Measurements from ENCODE around the gene TMEM117. TPM values are rescaled to one million over a fixed set of nuclear protein-coding genes. Genes with fewer than 3 reads are reported as not detected.

The TMEM117 gene
- total RNA-seq, 2 donors from 2014 or later: 1.5 to 2.8 TPM

- Mint-ChIP-seq H3K27ac (no peak overlapping the region), H3K36me3 (peaks cover 0 to 10% of the 10 kb centered on the region in 2 donors), H3K9me3 (peaks cover 0 to 4% of the 10 kb centered on the region in 2 donors)
- ATAC-seq (no peak), DNase-seq (ENCODE audit: low spot score in 2 of 2) (no peak)
These were observed 569.4 kb downstream of the TMEM117 start for GRCh38 chr12:44405297-44405696.

GRCh38 chr12:44422559-44422958 is 586.7 kb downstream of the TMEM117 start:
- no peak for DNase-seq (ENCODE audit: low spot score in 2 of 2)
- H3K36me3 Mint-ChIP-seq: no peaks in the 10 kb centered on the region
- H3K27ac Mint-ChIP-seq: no peak overlapping the region
- H3K9me3 Mint-ChIP-seq: peaks cover 0 to 6% of the 10 kb centered on the region in 2 donors
- ATAC-seq: no peak

GRCh38 chr12:44428825-44429224 is 592.9 kb downstream of the TMEM117 start:
- no peaks in the 10 kb centered on the region for H3K9me3 Mint-ChIP-seq
- no peak for ATAC-seq
- no peak for DNase-seq (ENCODE audit: low spot score in 2 of 2)
- H3K27ac Mint-ChIP-seq: no peak overlapping the region
- H3K36me3 Mint-ChIP-seq: no peaks in the 10 kb centered on the region

- Mint-ChIP-seq H3K9me3 (no peaks in the 10 kb centered on the region), H3K36me3 (peaks cover 0 to 6% of the 10 kb centered on the region in 2 donors), H3K27ac (no peak overlapping the region)
- no peak for DNase-seq (ENCODE audit: low spot score in 2 of 2)
- no peak for ATAC-seq
These were observed 595.9 kb downstream of the TMEM117 start for GRCh38 chr12:44431647-44432343.

GRCh38 chr12:44433659-44434058 is 597.8 kb downstream of the TMEM117 start:
- DNase-seq (ENCODE audit: low spot score in 2 of 2) (no peak), ATAC-seq (no peak)
- Mint-ChIP-seq H3K9me3 (no peaks in the 10 kb centered on the region), H3K27ac (no peak overlapping the region), H3K36me3 (peaks cover 0 to 6% of the 10 kb centered on the region in 2 donors)

GRCh38 chr12:44436756-44437155 is 600.9 kb downstream of the TMEM117 start:
- H3K36me3 Mint-ChIP-seq: peaks cover 0 to 6% of the 10 kb centered on the region in 2 donors
- DNase-seq (ENCODE audit: low spot score in 2 of 2) (no peak), ATAC-seq (no peak)
- no peak overlapping the region for H3K27ac Mint-ChIP-seq
- no peaks in the 10 kb centered on the region for H3K9me3 Mint-ChIP-seq

Other genes starting within 250 kb of the TMEM117 start
- gene PUS7L, start 77.3 kb upstream of the TMEM117 start, total RNA-seq: 10 to 100 TPM; 12.6 to 22.5 TPM
- gene IRAK4, start 77.1 kb upstream of the TMEM117 start, total RNA-seq: 10 to 100 TPM; 11.6 to 31.0 TPM
- gene TWF1, start 29.8 kb upstream of the TMEM117 start, total RNA-seq: 10 to 100 TPM; 17.2 to 28.2 TPM

All from activated naive CD4-positive, alpha-beta T cell treated with anti-CD3 and anti-CD28 coated beads, Interleukin-2, amount 50 U/mL, for 72 hours (primary cell).